GM18517 (cell line): ENCODE results near the gene KRTAP10-1.

ENCODE experiments used
- ATAC-seq: cut with Tn5 transposase; IDR thresholded peaks from one replicate; pipeline ENCODE4 v1.9.1; 2021; ENCODE audit warnings: mild to moderate bottlenecking, moderate library complexity; ENCODE audit not compliant: unreplicated experiment

The KRTAP10-1 gene

DNA sequence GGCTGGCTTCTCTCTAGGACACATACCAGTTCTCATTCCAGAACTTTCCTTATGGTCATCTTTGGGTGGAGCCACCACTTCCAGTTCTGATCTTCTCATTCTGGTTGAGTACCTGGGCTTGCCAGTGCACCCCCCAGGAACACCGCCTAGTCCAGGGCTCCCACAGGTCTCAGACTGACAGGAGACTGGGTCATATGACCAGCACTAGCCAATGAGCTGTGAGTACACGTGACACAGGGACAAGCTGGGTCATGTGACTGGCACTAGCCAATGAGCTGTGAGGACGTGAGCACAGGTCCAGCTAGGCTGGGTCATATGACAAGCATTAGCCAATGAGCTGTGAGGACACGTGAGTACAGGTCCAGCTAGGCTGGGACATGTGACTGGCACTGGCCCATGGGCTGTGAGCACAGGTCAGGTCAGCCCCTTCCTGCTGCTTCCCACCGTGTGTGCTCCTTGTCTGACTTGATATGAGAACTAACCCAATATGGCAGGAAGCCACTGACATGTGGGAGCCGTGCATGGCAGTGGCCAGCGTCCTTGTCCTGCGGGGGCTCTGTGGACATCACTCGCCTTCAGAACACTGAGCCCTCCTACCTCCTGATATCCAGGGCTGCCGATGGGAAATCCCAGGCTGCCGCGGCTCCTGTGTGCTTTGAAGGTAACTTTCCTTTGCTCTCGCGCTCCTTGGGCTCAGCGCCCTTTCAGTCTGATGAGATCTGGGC lies 22.7 kb downstream of the KRTAP10-1 start:
- ATAC-seq: no peak

- no peak for ATAC-seq
Observed at GRCh38 chr21:44516828-44517174, 23.2 kb downstream of the KRTAP10-1 start.

DNA sequence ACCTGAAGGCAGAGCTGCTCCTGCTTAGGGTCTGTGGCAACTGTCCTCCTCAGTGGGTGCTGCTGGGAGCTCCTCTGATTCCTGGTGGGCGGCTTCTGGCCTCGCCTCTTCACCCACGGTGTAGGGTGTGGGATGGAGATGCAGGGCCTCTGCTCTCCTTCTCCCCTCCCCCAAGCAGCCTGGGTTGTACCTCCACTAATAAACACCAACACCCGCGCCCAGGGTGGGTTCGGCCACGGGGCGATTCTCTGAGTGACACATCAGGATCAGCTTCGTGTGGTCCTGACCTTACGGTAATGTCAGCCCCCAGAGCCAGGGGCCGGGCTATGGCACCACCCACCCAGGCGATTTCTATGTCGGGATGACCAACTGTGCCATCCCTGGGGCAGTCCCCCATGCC lies 23.7 kb downstream of the KRTAP10-1 start:
- ATAC-seq: no peak

GRCh38 chr21:44515359-44516165 lies 24.4 kb downstream of the KRTAP10-1 start:
- ATAC-seq: no peak

DNA sequence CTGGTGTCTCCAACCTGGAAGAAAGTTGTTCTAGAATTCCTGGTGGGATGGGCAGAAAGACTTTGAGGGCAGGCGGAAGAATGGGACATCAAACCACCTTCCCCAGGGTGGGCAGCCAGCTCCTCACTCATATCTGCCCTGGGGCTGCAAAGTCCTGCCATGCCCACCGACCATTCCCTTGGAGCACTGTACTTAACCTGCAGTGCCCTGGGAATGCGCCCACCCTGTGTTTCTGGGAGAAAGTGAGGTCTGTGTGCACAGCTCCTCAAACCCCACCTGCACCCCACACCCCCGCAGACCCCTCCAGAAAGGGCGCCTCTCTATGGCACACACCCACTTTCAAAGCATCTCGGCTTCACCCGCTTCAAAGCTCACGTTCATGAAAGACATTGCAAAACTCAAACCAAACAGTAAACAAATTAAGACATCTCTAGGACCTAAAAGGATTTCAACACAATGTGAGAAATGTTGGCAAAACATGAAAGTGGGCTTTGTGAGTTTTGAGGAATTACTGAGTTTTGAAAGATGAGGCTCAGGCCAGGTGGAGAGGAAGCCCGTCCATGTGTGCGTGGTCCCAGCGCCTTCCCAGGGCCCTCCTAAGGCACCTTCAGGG lies 25.1 kb downstream of the KRTAP10-1 start:
- ATAC-seq: no peak

DNA sequence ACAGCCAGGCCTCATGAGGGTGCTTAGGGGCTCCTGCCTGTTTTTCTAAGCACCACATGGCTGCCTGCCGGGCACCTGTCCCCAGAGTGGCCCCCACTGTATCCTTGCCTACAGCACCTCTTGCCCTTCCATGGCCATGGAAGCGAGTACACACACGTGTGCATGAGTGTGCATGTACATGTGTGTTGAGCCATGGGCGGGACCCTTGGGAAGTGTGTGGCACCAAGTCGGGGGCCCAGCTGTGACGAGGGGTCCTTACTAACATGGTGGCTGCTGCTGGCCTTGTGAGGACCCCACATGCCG lies 25.8 kb downstream of the KRTAP10-1 start:
- ATAC-seq: no peak

- no peak for ATAC-seq
Observed at GRCh38 chr21:44513389-44514217, 26.4 kb downstream of the KRTAP10-1 start.

DNA sequence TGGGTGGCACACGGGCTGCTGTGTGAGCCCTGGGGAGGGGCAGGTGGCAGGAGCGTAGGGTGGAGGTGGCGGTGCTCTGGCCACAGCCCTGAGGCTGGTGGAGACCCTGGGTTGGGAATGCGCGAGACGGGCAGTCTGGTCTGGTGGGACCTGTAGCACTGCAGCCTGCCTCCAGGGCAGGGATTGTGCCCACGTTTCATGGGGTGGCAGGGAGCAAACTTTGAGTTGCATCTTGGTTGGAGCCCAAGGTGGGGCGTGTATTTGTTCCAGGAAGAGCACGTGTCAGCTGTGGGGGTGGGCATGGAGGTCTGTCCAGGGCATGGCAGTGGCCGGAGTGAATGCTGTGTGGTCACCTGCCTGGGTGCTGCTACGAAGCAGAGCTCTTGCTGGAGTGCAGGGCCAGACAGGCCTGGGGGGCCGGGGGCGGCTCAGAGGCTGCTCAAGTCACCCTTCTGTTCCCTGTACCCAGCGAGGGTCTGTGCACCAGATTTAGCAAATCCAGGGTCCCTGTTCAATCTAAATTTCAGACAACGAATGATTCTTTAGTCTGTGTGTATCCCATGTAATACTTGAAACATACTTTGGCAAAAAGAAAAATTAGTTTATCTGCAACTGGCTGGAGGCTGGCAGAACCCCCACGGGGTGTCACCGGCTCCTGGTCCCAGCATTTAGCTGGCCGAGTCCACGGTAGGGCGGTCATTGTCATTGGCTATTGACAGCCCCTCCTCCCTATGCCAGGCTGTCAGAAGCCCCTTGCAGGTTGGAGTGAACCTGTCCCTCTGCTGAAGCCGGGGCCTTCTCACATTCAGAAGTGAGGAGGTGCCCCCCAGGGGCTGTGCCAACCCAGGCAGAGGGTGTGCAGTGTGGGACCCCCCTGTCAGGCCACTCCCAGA lies 27.3 kb downstream of the KRTAP10-1 start:
- ATAC-seq: no peak

GRCh38 chr21:44511938-44512275 lies 28.1 kb downstream of the KRTAP10-1 start:
- no peak for ATAC-seq

- ATAC-seq: no peak
Observed at GRCh38 chr21:44511219-44511937, 28.6 kb downstream of the KRTAP10-1 start.

DNA sequence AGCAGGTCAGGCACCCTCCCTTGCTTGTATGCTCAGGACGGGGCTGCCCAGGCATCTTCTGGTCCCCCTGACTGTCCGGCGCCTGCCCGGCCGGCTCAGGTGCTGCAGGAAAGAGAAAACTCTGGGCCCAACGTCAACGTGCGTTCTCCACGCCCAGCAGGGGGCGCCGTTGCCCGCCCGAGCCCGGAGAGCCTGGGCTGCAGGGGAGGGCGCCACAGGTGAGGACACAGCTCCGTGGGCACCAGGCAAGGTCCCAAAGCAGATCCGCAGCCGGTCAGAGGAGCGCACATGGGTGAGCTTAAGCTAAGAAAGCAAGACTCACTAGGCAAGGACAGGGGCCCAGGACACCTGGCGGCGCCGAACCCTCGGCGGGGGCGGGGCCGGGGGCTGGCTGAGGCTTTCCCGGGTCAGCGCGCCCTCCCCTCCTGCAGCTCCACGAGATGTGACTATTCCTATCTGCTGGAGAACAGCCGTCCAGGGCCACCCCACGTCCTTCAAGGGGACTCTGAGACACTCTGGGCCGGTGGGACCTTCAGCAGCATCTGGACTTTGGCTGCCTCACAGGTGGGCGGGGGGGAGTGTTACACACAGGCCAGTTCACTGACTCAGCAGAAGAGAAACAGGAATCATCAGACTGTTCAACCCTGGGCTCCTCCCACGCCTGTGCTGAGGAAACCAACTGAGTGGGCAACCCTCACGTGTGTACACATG lies 29.3 kb downstream of the KRTAP10-1 start:
- no peak for ATAC-seq

DNA sequence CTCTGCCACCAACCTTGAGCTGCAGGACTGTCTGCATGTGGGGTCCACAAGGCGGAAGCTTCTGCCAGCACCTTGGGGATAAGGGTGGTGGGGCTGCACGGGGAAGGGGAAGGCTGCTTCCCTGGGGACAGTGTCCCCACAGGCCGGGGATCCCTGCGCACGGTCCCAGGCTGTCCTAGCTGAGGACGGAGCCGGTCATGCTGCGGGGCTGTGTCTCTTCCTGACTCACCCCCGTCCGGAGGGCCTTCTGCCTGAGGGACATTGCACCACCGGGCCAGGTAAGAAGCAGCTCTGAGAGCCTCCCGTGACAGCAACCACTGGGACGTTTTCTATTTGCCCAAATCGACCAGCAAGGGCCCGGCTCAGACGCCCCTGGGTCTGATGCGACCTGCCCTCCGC lies 29.9 kb downstream of the KRTAP10-1 start:
- ATAC-seq: no peak

DNA sequence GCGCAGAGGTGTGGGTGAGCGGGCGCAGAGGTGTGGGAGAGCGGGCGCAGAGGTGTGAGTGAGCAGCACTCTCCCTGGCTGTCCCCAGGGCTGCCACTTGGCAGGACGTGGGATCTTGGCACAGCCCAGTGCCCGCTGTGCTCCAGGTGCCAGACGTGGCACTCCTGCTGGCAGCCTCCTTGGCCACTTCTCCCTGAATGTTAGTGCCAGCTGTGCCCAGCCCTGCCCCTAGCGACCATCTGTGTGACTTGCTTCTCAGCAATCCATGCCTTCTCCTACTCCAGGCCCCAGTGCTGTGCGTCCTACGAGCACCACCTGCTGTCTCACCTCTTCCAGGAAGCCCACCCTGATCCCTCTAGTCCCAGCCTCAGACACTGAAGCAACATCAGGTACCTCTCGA lies 30.5 kb downstream of the KRTAP10-1 start:
- ATAC-seq: no peak

DNA sequence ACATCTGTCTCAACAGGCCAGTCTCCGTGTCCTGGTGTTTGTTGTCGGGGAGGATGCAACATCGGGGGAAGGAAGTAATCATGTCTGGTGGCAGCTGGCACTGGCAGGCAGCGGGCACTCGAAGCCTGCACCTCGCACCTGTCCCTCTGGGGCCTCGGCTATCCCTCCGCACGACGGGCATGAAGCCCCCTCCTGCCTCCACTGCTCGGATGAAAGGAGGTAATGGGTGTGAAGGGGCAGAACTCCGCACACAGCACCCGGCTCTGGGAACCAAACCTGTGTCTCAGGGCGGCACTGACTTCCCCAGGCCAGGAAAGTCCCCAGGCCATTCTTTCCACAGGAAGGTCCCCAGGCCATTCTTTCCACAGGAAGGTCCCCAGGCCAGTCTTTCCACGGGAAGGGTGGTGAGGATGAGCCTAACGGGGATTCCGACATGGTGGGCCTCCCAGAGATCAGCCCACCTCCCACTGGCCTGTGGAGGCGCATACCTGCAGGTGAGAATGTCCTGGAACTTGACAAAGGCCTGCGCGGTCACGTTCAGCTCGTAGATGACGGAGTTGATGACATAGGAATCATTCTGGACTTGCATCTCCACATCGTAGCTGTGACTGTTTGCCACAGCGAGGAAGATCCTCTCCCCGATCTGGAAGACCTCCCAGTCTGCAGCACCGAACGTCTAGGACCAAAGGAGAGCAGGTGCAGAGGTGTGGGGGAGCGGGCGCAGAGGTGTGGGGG lies 31.1 kb downstream of the KRTAP10-1 start:
- ATAC-seq: no peak

GRCh38 chr21:44508426-44508710 lies 31.6 kb downstream of the KRTAP10-1 start:
- ATAC-seq: no peak

- ATAC-seq: no peak
Observed at GRCh38 chr21:44507673-44508425, 32.1 kb downstream of the KRTAP10-1 start.

DNA sequence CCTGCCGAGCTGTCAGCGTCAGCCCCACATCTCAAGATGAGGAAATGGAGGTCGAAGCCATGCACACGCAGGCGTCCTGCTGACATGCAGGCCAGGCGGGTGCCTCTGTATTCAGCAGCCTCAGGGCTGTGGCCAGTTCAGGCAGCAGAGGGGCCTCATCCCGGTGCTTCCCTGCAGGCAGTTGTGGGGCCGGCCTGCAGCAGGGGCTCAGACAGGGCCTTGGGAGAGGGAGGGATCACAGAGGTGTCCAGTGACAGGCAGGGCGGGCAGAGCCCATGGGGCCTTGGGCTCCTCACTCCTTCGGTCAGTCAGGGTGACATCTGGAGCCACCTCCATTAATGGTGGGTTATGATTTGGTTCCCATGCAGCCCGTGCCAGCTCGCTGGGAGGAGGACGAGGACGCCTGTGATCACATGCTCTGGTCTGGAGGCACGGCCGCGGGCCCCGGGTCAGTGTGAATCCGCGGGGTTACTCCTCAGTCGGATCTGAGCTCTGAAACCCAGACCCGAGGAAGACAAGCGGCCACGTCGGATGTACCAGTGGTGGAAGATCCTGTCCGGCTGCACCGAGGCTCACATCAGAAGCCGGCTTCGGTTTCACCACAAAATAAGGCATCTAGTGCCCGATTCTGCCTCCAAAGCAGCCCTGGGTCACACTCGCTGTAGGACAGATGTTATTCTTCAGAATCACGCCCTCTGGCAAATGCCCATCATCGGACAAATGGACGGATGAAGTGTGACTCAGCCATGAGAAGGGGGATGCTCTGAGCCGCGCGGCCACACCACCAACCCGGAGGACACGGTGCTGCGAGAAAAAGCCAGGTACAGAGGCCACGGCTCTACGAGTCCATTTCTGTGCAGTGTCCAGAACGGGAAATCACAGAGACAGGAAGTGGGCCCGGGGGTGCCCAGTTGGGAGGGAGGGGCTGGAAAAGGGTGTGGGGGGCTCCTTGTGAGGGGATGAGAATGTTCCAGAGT lies 33.4 kb downstream of the KRTAP10-1 start:
- no peak for ATAC-seq
